ENCODE results near the gene KAT2A.

GRCh38 chr17:42131981-42132432 is 10.8 kb upstream of the KAT2A start:
- no peak for TF ChIP-seq EZH2 (IDR thresholded peaks at IDR 0.05)
- no peak for TF ChIP-seq POLR2AphosphoS5 (IDR thresholded peaks at IDR 0.05; ENCODE audit: borderline replicate concordance, low read depth, low read length)

All from SK-N-MC (cell line).